Muscle layer of colon (tissue), 2 donors: ENCODE measurements around the gene SLC25A12.

Experiments
- H3K27ac ChIP-seq: one replicate; pipeline ENCODE4 v1.7.0; 2013; ENCODE audit warnings: low read depth, mild to moderate bottlenecking, low read length, moderate library complexity
- H3K27me3 ChIP-seq, 2 donors: one replicate each; pipeline ENCODE4 v1.7.0; 2013; ENCODE audit warnings: low read length in 2 of 2, mild to moderate bottlenecking in 2 of 2; ENCODE audit not compliant: insufficient read depth in 2 of 2, control insufficient read depth in 1 of 2
- H3K36me3 ChIP-seq: one replicate; pipeline ENCODE4 v1.7.0; 2013; ENCODE audit warnings: mild to moderate bottlenecking, low read length; ENCODE audit not compliant: insufficient read depth
- H3K4me1 ChIP-seq: one replicate; pipeline ENCODE4 v1.7.0; 2013; ENCODE audit warnings: mild to moderate bottlenecking, low read length; ENCODE audit not compliant: insufficient read depth
- H3K4me3 ChIP-seq, 2 donors: one replicate each; pipeline ENCODE4 v1.7.0; 2013; ENCODE audit warnings: low read length in 2 of 2, low read depth in 1 of 2, mild to moderate bottlenecking in 1 of 2, moderate library complexity in 1 of 2
- H3K9ac ChIP-seq: one replicate; pipeline ENCODE4 v1.7.0; 2013; ENCODE audit warnings: low read length
- H3K9me3 ChIP-seq: one replicate; pipeline ENCODE4 v1.7.0; 2013; ENCODE audit warnings: mild to moderate bottlenecking, low read length
- donor health status: abdominal sarcoma.
- donor health status: Adenocarcinoma of cecum.

Gene SLC25A12

GRCh38 chr2:171804456-171804855 lies 89.6 kb downstream of the SLC25A12 start:
- Histone ChIP-seq H3K36me3 (peaks cover 5% of the 10 kb centered on the region), H3K4me1 (no peaks in the 10 kb centered on the region), H3K27ac (no peak overlapping the region), H3K27me3 (no peaks in the 10 kb centered on the region), H3K9ac (no peak overlapping the region), H3K4me3 (no peak overlapping the region), H3K9me3 (no peaks in the 10 kb centered on the region)

- Histone ChIP-seq H3K27me3 (no peaks in the 10 kb centered on the region), H3K36me3 (peaks cover 5% of the 10 kb centered on the region), H3K4me1 (no peaks in the 10 kb centered on the region), H3K27ac (no peak overlapping the region), H3K9me3 (no peaks in the 10 kb centered on the region), H3K4me3 (no peak overlapping the region), H3K9ac (no peak overlapping the region)
These were observed 90.3 kb downstream of the SLC25A12 start for GRCh38 chr2:171803757-171804156.

GRCh38 chr2:171800639-171801038 lies 93.4 kb downstream of the SLC25A12 start:
- Histone ChIP-seq H3K4me3 (no peak overlapping the region), H3K27ac (no peak overlapping the region), H3K36me3 (peaks cover 5% of the 10 kb centered on the region)

GRCh38 chr2:171798156-171798820 lies 95.8 kb downstream of the SLC25A12 start:
- no peak overlapping the region for H3K27ac ChIP-seq
- no peak overlapping the region for H3K9ac ChIP-seq
- no peaks in the 10 kb centered on the region for H3K9me3 ChIP-seq
- no peaks in the 10 kb centered on the region for H3K4me1 ChIP-seq
- no peaks in the 10 kb centered on the region for H3K27me3 ChIP-seq
- H3K36me3 ChIP-seq = peaks cover 9% of the 10 kb centered on the region
- no peak overlapping the region for H3K4me3 ChIP-seq

More at GRCh38 chr2:171800639-171801038, 93.4 kb downstream of the SLC25A12 start:
- H3K9ac ChIP-seq = no peak overlapping the region
- H3K4me1 ChIP-seq = no peaks in the 10 kb centered on the region
- H3K9me3 ChIP-seq = no peaks in the 10 kb centered on the region
- no peaks in the 10 kb centered on the region for H3K27me3 ChIP-seq

- Histone ChIP-seq H3K36me3 (peaks cover 34% of the 10 kb centered on the region), H3K4me3 (no peak overlapping the region), H3K9me3 (no peaks in the 10 kb centered on the region), H3K27me3 (no peaks in the 10 kb centered on the region), H3K27ac (no peak overlapping the region), H3K4me1 (no peaks in the 10 kb centered on the region), H3K9ac (no peak overlapping the region)
These were observed 99.1 kb downstream of the SLC25A12 start for GRCh38 chr2:171794918-171795317.

GRCh38 chr2:171793691-171794678 lies 100.1 kb downstream of the SLC25A12 start:
- Histone ChIP-seq H3K4me1 (no peaks in the 10 kb centered on the region), H3K36me3 (peaks cover 39% of the 10 kb centered on the region), H3K9ac (no peak overlapping the region), H3K4me3 (no peak overlapping the region), H3K9me3 (no peaks in the 10 kb centered on the region), H3K27me3 (no peaks in the 10 kb centered on the region), H3K27ac (no peak overlapping the region)

- H3K4me1 ChIP-seq = no peaks in the 10 kb centered on the region
- H3K4me3 ChIP-seq = no peak overlapping the region
- no peaks in the 10 kb centered on the region for H3K27me3 ChIP-seq
- H3K9me3 ChIP-seq = no peaks in the 10 kb centered on the region
- no peak overlapping the region for H3K9ac ChIP-seq
- no peak overlapping the region for H3K27ac ChIP-seq
- H3K36me3 ChIP-seq = peaks cover 39% of the 10 kb centered on the region
These were observed 101.0 kb downstream of the SLC25A12 start for GRCh38 chr2:171792886-171793580.

GRCh38 chr2:171792157-171792556 lies 101.9 kb downstream of the SLC25A12 start:
- H3K27ac ChIP-seq = no peak overlapping the region
- no peak overlapping the region for H3K4me3 ChIP-seq
- H3K9me3 ChIP-seq = no peaks in the 10 kb centered on the region
- H3K4me1 ChIP-seq = no peaks in the 10 kb centered on the region
- no peak overlapping the region for H3K9ac ChIP-seq
- peaks cover 45% of the 10 kb centered on the region for H3K36me3 ChIP-seq
- H3K27me3 ChIP-seq = no peaks in the 10 kb centered on the region

- Histone ChIP-seq H3K4me3 (no peak overlapping the region), H3K27me3 (no peaks in the 10 kb centered on the region), H3K9me3 (no peaks in the 10 kb centered on the region), H3K4me1 (no peaks in the 10 kb centered on the region), H3K36me3 (peaks cover 45% of the 10 kb centered on the region), H3K9ac (no peak overlapping the region), H3K27ac (no peak overlapping the region)
These were observed 102.7 kb downstream of the SLC25A12 start for GRCh38 chr2:171791361-171791760.

GRCh38 chr2:171789956-171790355 lies 104.1 kb downstream of the SLC25A12 start:
- peaks cover 54% of the 10 kb centered on the region for H3K36me3 ChIP-seq
- no peak overlapping the region for H3K27ac ChIP-seq

GRCh38 chr2:171788316-171788993 lies 105.6 kb downstream of the SLC25A12 start:
- Histone ChIP-seq H3K9ac (no peak overlapping the region), H3K27me3 (no peaks in the 10 kb centered on the region), H3K36me3 (peaks cover 60% of the 10 kb centered on the region), H3K9me3 (no peaks in the 10 kb centered on the region), H3K4me3 (no peak overlapping the region), H3K4me1 (no peaks in the 10 kb centered on the region), H3K27ac (no peak overlapping the region)

More at GRCh38 chr2:171789956-171790355, 104.1 kb downstream of the SLC25A12 start:
- no peaks in the 10 kb centered on the region for H3K27me3 ChIP-seq
- H3K9me3 ChIP-seq = no peaks in the 10 kb centered on the region
- no peak overlapping the region for H3K9ac ChIP-seq
- H3K4me3 ChIP-seq = no peak overlapping the region
- no peaks in the 10 kb centered on the region for H3K4me1 ChIP-seq
